H1 (cell line): ENCODE data around the gene MUC2. TPM values are rescaled to one million over a fixed set of nuclear protein-coding genes. Genes with fewer than 3 reads are reported as not detected.

Experiments used
- BRCA1 ChIP-seq: IDR thresholded peaks from 2 replicates; pipeline ENCODE4 v1.6.1; 2012; ENCODE audit warnings: low read depth, low read length, improper control_type of control experiment
- CBX5 ChIP-seq: fragments of 300-800, 300-1000 bp; sonication (generic); IDR thresholded peaks from 2 replicates; pipeline ENCODE4 v1.7.1; 2016; ENCODE audit warnings: antibody characterized with exemption, low read length, low read depth
- KDM1A ChIP-seq: fragments of 200-600, 300-600 bp; sonication (generic); IDR thresholded peaks from 2 replicates; pipeline ENCODE4 v1.7.1; 2016; ENCODE audit warnings: mild to moderate bottlenecking, low read length, borderline replicate concordance
- RXRA ChIP-seq: IDR thresholded peaks from 2 replicates; pipeline ENCODE4 v1.6.1; 2011; ENCODE audit warnings: low read depth, mild to moderate bottlenecking, low read length, moderate library complexity; ENCODE audit not compliant: insufficient read depth
- polyA plus RNA-seq, 7 experiments: library from polyadenylated mRNA; depleted of rRNA in 3 of 7; stranded (reverse) in 5 of 7; unstranded in 2 of 7; fragments of >200 nt in 5 of 7; fragments of 200-250 nt in 2 of 7; gene quantifications; 1 replicate in 5 of 7; 2 replicates in 1 of 7; 4 replicates in 1 of 7; pipeline versions ENCODE4 v1.2.1 to v1.2.3, GENCODE V29; 2011 to 2013; ENCODE audit warnings: missing spikeins in 2 of 7, mixed read lengths in 2 of 7
- total RNA-seq: library from RNA; stranded (reverse); fragmentation: NEBNext Ultra II Directional; extraction: Animal tissue kit (Norgen Biotek cat#: 25700); gene quantifications from 2 replicates; pipeline ENCODE4 v1.2.1, GENCODE V29; 2021

Gene MUC2
- total and polyA plus RNA-seq, 2 of the 8 experiments (the other 6 are each of a cell fraction or from before 2014, with no cell fraction given), result not detected

DNA sequence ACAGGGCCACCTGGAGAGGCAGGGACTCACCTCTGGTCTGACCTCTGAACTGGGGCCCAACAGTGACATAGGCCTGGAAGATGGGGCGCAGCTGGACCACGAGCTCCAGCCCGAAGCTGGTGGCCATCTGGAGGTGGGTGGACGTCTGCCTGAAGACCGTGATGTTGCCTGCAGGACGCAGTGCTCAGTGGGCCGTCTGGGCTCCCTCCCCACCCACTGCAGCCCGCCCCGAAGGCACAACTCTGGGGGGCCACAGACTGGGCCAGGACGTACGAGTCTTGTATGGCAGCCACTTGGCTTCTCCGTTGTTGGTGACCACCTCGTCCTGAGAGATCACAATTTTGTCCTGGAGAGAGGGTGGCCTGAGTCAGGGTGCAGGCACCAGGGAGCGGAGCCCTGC is 46.1 kb upstream of the MUC2 start (continued):
- TF ChIP-seq CBX5 (no peak), RXRA (no peak), KDM1A (no peak), BRCA1 (no peak)
